WTC11 (cell line): ENCODE measurements around the gene PTPN2. TPM values are rescaled to one million over a fixed set of nuclear protein-coding genes. Genes with fewer than 3 reads are reported as not detected.

Source experiments
- ATAC-seq: fragments of 200-7000 bp; cut with Tn5 transposase; 2 replicates; pipeline ENCODE4 v1.10.0; 2021; ENCODE audit warnings: mild to moderate bottlenecking, moderate library complexity
- CTCF ChIA-PET: fragments of 300-600 bp; sonication (Branson Sonifier 250); formaldehyde crosslinking; loops from one replicate; lab custom pipeline; 2021; ENCODE audit warnings: antibody characterized with exemption; lab: Charles Lee
- POLR2A ChIA-PET: fragments of 350-600 bp; sonication (Branson Sonifier 250); formaldehyde crosslinking; loops from one replicate; lab custom pipeline; 2021; ENCODE audit warnings: antibody characterized with exemption; lab: Charles Lee
- DNase-seq: peaks from one replicate; pipeline ENCODE4 v3.0.0; 2021; ENCODE audit warnings: low spot score
- H3K27ac Mint-ChIP-seq: 2 replicates; pipeline ENCODE4 v1.8.0; 2021; ENCODE audit warnings: mixed read lengths
- H3K27me3 Mint-ChIP-seq: 2 replicates; pipeline ENCODE4 v1.8.0; 2021; ENCODE audit warnings: low read depth, mild to moderate bottlenecking, moderate library complexity, mixed read lengths
- H3K36me3 Mint-ChIP-seq: 2 replicates; pipeline ENCODE4 v1.8.0; 2021; ENCODE audit warnings: mixed read lengths
- H3K4me1 Mint-ChIP-seq: 2 replicates; pipeline ENCODE4 v1.8.0; 2022; ENCODE audit warnings: mixed read lengths
- H3K4me3 Mint-ChIP-seq: 2 replicates; pipeline ENCODE4 v1.8.0; 2021; ENCODE audit warnings: mild to moderate bottlenecking, moderate library complexity, mixed read lengths
- H3K9me3 Mint-ChIP-seq: 2 replicates; pipeline ENCODE4 v1.8.0; 2021; ENCODE audit warnings: mixed read lengths
- ATF1 ChIP-seq: sonication (generic); formaldehyde crosslinking; IDR thresholded peaks from 2 replicates; pipeline ENCODE4 v1.8.1; 2023; ENCODE audit warnings: mild to moderate bottlenecking, moderate library complexity, missing genetic modification reagents
- EMX1 ChIP-seq: fragments of 250-450 bp; sonication (Bioruptor Pico); IDR thresholded peaks from 2 replicates; pipeline ENCODE4 v1.8.0; 2021; ENCODE audit warnings: mild to moderate bottlenecking
- ETV6 ChIP-seq: sonication (generic); formaldehyde crosslinking; IDR thresholded peaks from 2 replicates; pipeline ENCODE4 v1.8.1; 2022; ENCODE audit warnings: mild to moderate bottlenecking, missing genetic modification reagents
- GTF2I ChIP-seq: fragments of 250-450 bp; sonication (Bioruptor Pico); conservative IDR thresholded peaks from 2 replicates; pipeline ENCODE4 v1.4.0; 2021; ENCODE audit warnings: mild to moderate bottlenecking
- HMGA2 ChIP-seq: fragments of 250-450 bp; sonication (Bioruptor Pico); IDR thresholded peaks from 2 replicates; pipeline ENCODE4 v1.4.0; 2021; ENCODE audit warnings: mild to moderate bottlenecking, moderate library complexity
- MXD4 ChIP-seq: fragments of 250-450 bp; sonication (Bioruptor Pico); IDR thresholded peaks from 2 replicates; pipeline ENCODE4 v1.8.0; 2021; ENCODE audit warnings: mild to moderate bottlenecking, moderate library complexity, borderline replicate concordance
- MYBL2 ChIP-seq: sonication (generic); formaldehyde crosslinking; IDR thresholded peaks from 2 replicates; pipeline ENCODE4 v1.8.1; 2023; ENCODE audit warnings: mild to moderate bottlenecking, moderate library complexity, missing genetic modification reagents
- NFYB ChIP-seq: sonication (generic); formaldehyde crosslinking; conservative IDR thresholded peaks from 2 replicates; pipeline ENCODE4 v1.8.0; 2022; ENCODE audit warnings: low read depth, missing genetic modification reagents
- NR3C1 ChIP-seq: sonication (generic); formaldehyde crosslinking; conservative IDR thresholded peaks from 2 replicates; pipeline ENCODE4 v1.8.1; 2023; ENCODE audit warnings: low read depth, mild to moderate bottlenecking, missing genetic modification reagents
- RELA ChIP-seq: sonication (generic); formaldehyde crosslinking; IDR thresholded peaks from 2 replicates; pipeline ENCODE4 v1.8.1; 2022; ENCODE audit warnings: missing genetic modification reagents, mild to moderate bottlenecking, borderline replicate concordance
- RORB ChIP-seq: fragments of 250-450 bp; sonication (Bioruptor Pico); IDR thresholded peaks from 2 replicates; pipeline ENCODE4 v1.9.0; 2021; ENCODE audit warnings: mild to moderate bottlenecking
- SMAD4 ChIP-seq: sonication (generic); formaldehyde crosslinking; IDR thresholded peaks from 2 replicates; pipeline ENCODE4 v1.8.0; 2022; ENCODE audit warnings: mild to moderate bottlenecking, missing genetic modification reagents
- ZNF121 ChIP-seq: sonication (generic); formaldehyde crosslinking; IDR thresholded peaks from 2 replicates; pipeline ENCODE4 v1.8.0; 2023; ENCODE audit warnings: missing genetic modification reagents
- ZNF263 ChIP-seq: sonication (generic); formaldehyde crosslinking; IDR thresholded peaks from 2 replicates; pipeline ENCODE4 v1.8.1; 2022; ENCODE audit warnings: low read depth, mild to moderate bottlenecking, moderate library complexity, missing genetic modification reagents
- total RNA-seq: library from RNA; stranded (reverse); gene quantifications from 3 replicates; pipeline ENCODE4 v1.2.3, GENCODE V29; 2021
- TF ChIP-seq, protein P1 (sequence below): sonication (generic); formaldehyde crosslinking; IDR thresholded peaks from 2 replicates; pipeline ENCODE4 v1.8.1; 2022; ENCODE audit warnings: low read depth, mild to moderate bottlenecking, moderate library complexity, missing genetic modification reagents, borderline replicate concordance
- TF ChIP-seq, protein P2 (sequence below): sonication (generic); formaldehyde crosslinking; conservative IDR thresholded peaks from 2 replicates; pipeline ENCODE4 v1.8.1; 2022; ENCODE audit warnings: mild to moderate bottlenecking, missing genetic modification reagents
- TF ChIP-seq, protein P3 (sequence below): fragments of 250-450 bp; sonication (Bioruptor Pico); IDR thresholded peaks from 2 replicates; pipeline ENCODE4 v1.9.0; 2021; ENCODE audit warnings: mild to moderate bottlenecking
- TF ChIP-seq, protein P4 (sequence below): fragments of 200-600 bp; IDR thresholded peaks from 2 replicates; pipeline ENCODE4 v1.8.0; 2022; ENCODE audit warnings: antibody characterized with exemption
- TF ChIP-seq, protein P5 (sequence below): sonication (generic); formaldehyde crosslinking; IDR thresholded peaks from 2 replicates; pipeline ENCODE4 v1.8.1; 2022; ENCODE audit warnings: mild to moderate bottlenecking, moderate library complexity, missing genetic modification reagents
- TF ChIP-seq, protein P6 (sequence below): sonication (generic); formaldehyde crosslinking; IDR thresholded peaks from 2 replicates; pipeline ENCODE4 v1.8.0; 2022; ENCODE audit warnings: mild to moderate bottlenecking, missing genetic modification reagents

PTPN2 gene
- total RNA-seq, 1 experiment from 2014 or later: 37.7 TPM

DNA sequence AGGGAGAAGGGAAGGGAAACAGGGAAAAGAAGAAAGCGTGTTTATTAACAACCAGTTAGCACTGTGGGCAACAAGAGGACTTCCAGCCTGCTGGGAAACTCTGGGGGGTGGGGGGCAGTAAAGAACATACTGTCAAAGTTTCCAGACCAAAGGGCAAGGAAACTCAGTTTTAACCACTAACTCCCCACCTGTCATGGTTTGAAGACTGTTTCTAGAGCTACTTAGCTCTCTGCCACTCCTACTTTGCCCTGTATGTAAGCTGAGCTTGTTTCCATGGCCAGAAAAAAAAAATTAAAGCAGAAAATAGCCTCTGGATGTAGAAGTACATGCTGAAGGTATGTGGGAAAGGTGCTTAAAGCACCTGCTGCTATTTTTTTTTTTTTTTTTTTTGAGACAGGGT, 11.0 kb upstream of the PTPN2 start:
- Mint-ChIP-seq H3K36me3 (0 out of 2 replicates have a peak, but pooled peaks cover 4% of the 10 kb centered on the region), H3K27me3 (peaks cover 13% of the 10 kb centered on the region), H3K9me3 (peaks cover 8% of the 10 kb centered on the region), H3K27ac (no peak overlapping the region), H3K4me3 (no peak overlapping the region), H3K4me1 (peaks cover 6% of the 10 kb centered on the region)
- ChIA-PET POLR2A (no interaction called here), CTCF (interaction anchor here (1.2 kb wide), 1 partner anchor 39 kb away, joined by 4 read pairs; no protein-coding TSS in a partner anchor)
- ATAC-seq: no peak
- no peak for TF ChIP-seq RELA (CRISPR knock-in tag)
- TF ChIP-seq NFYB (CRISPR knock-in tag): no peak
- TF ChIP-seq, protein P1, sequence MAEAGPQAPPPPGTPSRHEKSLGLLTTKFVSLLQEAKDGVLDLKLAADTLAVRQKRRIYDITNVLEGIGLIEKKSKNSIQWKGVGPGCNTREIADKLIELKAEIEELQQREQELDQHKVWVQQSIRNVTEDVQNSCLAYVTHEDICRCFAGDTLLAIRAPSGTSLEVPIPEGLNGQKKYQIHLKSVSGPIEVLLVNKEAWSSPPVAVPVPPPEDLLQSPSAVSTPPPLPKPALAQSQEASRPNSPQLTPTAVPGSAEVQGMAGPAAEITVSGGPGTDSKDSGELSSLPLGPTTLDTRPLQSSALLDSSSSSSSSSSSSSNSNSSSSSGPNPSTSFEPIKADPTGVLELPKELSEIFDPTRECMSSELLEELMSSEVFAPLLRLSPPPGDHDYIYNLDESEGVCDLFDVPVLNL (CRISPR knock-in tag): no peak
- TF ChIP-seq, protein P2, sequence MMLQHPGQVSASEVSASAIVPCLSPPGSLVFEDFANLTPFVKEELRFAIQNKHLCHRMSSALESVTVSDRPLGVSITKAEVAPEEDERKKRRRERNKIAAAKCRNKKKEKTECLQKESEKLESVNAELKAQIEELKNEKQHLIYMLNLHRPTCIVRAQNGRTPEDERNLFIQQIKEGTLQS (CRISPR knock-in tag): no peak
- TF ChIP-seq RORB: no peak
- TF ChIP-seq ATF1 (CRISPR knock-in tag): no peak
- TF ChIP-seq SMAD4 (CRISPR knock-in tag): no peak
- no peak for TF ChIP-seq EMX1 (CRISPR knock-in tag)
- TF ChIP-seq, protein P3, sequence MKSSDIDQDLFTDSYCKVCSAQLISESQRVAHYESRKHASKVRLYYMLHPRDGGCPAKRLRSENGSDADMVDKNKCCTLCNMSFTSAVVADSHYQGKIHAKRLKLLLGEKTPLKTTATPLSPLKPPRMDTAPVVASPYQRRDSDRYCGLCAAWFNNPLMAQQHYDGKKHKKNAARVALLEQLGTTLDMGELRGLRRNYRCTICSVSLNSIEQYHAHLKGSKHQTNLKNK (CRISPR knock-in tag): no peak
- TF ChIP-seq GTF2I: no peak
- no peak for TF ChIP-seq ZNF263
- TF ChIP-seq MYBL2: no peak
- TF ChIP-seq, protein P4, sequence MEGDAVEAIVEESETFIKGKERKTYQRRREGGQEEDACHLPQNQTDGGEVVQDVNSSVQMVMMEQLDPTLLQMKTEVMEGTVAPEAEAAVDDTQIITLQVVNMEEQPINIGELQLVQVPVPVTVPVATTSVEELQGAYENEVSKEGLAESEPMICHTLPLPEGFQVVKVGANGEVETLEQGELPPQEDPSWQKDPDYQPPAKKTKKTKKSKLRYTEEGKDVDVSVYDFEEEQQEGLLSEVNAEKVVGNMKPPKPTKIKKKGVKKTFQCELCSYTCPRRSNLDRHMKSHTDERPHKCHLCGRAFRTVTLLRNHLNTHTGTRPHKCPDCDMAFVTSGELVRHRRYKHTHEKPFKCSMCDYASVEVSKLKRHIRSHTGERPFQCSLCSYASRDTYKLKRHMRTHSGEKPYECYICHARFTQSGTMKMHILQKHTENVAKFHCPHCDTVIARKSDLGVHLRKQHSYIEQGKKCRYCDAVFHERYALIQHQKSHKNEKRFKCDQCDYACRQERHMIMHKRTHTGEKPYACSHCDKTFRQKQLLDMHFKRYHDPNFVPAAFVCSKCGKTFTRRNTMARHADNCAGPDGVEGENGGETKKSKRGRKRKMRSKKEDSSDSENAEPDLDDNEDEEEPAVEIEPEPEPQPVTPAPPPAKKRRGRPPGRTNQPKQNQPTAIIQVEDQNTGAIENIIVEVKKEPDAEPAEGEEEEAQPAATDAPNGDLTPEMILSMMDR: no peak
- DNase-seq: no peak

DNA sequence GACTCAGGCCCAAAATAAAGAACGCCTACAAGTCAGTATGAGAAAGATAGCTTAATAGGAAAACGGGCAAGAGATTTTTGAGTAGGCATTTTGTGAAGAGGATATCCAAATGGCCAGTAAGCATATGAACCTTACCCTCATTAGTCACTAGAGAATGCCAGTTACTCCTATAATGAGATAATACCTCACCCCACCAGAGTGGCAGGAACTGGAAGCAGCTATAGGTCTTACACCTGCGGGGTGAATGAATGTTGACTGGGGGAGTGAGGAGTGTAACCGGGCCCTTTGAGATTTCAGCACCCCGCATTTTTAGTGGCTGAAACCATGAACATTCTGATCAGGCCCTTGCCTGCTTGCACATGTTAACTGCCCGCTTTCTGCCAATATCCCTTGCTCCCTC, 7.5 kb upstream of the PTPN2 start:
- Mint-ChIP-seq H3K9me3 (peaks cover 14% of the 10 kb centered on the region), H3K27ac (no peak overlapping the region), H3K4me3 (no peak overlapping the region), H3K27me3 (no peaks in the 10 kb centered on the region), H3K4me1 (peaks cover 7% of the 10 kb centered on the region), H3K36me3 (0 out of 2 replicates have a peak, but pooled peaks cover 4% of the 10 kb centered on the region)
- TF ChIP-seq ETV6: no peak
- TF ChIP-seq, protein P5, sequence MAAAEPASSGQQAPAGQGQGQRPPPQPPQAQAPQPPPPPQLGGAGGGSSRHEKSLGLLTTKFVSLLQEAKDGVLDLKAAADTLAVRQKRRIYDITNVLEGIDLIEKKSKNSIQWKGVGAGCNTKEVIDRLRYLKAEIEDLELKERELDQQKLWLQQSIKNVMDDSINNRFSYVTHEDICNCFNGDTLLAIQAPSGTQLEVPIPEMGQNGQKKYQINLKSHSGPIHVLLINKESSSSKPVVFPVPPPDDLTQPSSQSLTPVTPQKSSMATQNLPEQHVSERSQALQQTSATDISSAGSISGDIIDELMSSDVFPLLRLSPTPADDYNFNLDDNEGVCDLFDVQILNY: no peak
- TF ChIP-seq, protein P6, sequence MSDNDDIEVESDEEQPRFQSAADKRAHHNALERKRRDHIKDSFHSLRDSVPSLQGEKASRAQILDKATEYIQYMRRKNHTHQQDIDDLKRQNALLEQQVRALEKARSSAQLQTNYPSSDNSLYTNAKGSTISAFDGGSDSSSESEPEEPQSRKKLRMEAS (CRISPR knock-in tag): no peak
- no peak for TF ChIP-seq MXD4 (CRISPR knock-in tag)
- TF ChIP-seq HMGA2: no peak
- ChIA-PET CTCF (interaction anchor here (0.7 to 2.5 kb wide), 6 partner anchors 10 to 352 kb away, joined by 4 to 13 read pairs (median 8); no protein-coding TSS in a partner anchor), POLR2A (no interaction called here)
- no peak for ATAC-seq
- no peak for DNase-seq

DNA sequence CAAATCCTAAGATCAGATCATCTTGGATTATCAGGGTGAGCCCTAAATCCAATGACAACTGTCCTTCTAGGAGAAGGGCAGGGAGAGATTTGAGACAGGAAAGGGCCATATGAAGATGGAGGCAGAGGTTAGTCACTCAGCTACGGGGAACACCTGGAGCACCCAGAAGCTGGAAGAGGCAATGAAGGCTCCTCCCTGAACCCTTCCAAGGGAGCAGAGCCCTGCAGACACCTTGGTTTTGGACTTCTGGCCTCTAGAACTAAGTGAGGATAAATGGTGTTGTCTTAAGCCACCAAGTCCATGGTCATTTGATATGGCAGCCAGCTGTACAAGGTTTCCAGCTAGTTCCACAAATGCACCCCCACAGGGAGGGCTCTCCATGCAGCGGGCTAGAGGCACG, 6.9 kb upstream of the PTPN2 start:
- 0 out of 2 replicates have a peak, but pooled peaks cover 4% of the 10 kb centered on the region for H3K36me3 Mint-ChIP-seq
- H3K9me3 Mint-ChIP-seq: peaks cover 16% of the 10 kb centered on the region
- DNase-seq: no peak
- no peaks in the 10 kb centered on the region for H3K27me3 Mint-ChIP-seq
- H3K4me3 Mint-ChIP-seq: no peak overlapping the region
- POLR2A ChIA-PET: no interaction called here
- H3K4me1 Mint-ChIP-seq: peaks cover 9% of the 10 kb centered on the region
- ATAC-seq: no peak
- TF ChIP-seq NR3C1 (no peak), ZNF121 (CRISPR knock-in tag) (no peak)
- H3K27ac Mint-ChIP-seq: no peak overlapping the region
- CTCF ChIA-PET: interaction anchor here (0.7 to 2.5 kb wide), 14 partner anchors 10 to 351 kb away, joined by 3 to 13 read pairs (median 4); partner anchors contain the start of gene CEP192
